ENCODE measurements around the gene ZNF230. TPM values are rescaled to one million over a fixed set of nuclear protein-coding genes. Genes with fewer than 3 reads are reported as not detected.

The ZNF230 gene
- total and polyA plus RNA-seq, 2 of the 4 experiments (the other 2 are of a cell fraction), result 1.5 to 3.4 TPM

GRCh38 chr19:44005973-44006372 lies 3.2 kb downstream of the ZNF230 start:
- Histone ChIP-seq H3K9me3 (ENCODE audit: control insufficient read depth, insufficient read depth, low read length) (peaks cover 25% of the 10 kb centered on the region), H3K79me1 (ENCODE audit: low read depth in 1 of 2, low read length in 2 of 2) (peaks cover 7 to 19% of the 10 kb centered on the region in 2 experiments), H3K56ac (ENCODE audit: extremely low read depth, insufficient read depth, low read length) (no peak overlapping the region), H2BK120ac (ENCODE audit: low read depth, low read length) (no peak overlapping the region), H4K8ac (ENCODE audit: low read depth in 2 of 2, low read length in 2 of 2) (no peak overlapping the region), H3K18ac (ENCODE audit: low read depth, low read length) (no peak overlapping the region), H3K4me2 (ENCODE audit: low read depth, low read length) (no peak overlapping the region), H3K9me1 (ENCODE audit: insufficient read depth, low read length) (no peaks in the 10 kb centered on the region), H3K14ac (replicated peaks; ENCODE audit: low read depth, low read length) (no peak overlapping the region), H3K23ac (ENCODE audit: low read depth, low read length) (no peak overlapping the region), H3K4me1 (ENCODE audit: control insufficient read depth, insufficient read depth, low read length) (peaks cover 2% of the 10 kb centered on the region; the same call in 1 of the 2 replicates), H2BK15ac (ENCODE audit: low read depth, low read length) (no peak overlapping the region), H3K27ac (ENCODE audit: insufficient read depth, low read length) (no peak overlapping the region), H2BK5ac (ENCODE audit: low read depth, low read length, poor library complexity, severe bottlenecking) (no peak overlapping the region), H4K20me1 (ENCODE audit: insufficient read depth, low read length) (no peaks in the 10 kb centered on the region), H3K36me3 (ENCODE audit: control insufficient read depth, insufficient read depth, low read length) (peaks cover 34% of the 10 kb centered on the region), H2AFZ (replicated peaks; ENCODE audit: low read length, poor library complexity) (no peak overlapping the region), H2AK9ac (replicated peaks; ENCODE audit: low read depth, low read length, poor library complexity) (no peak overlapping the region), H4K91ac (ENCODE audit: insufficient read depth, low read depth, low read length) (no peak overlapping the region), H2AK5ac (ENCODE audit: low read depth, low read length) (no peak overlapping the region), H3K27me3 (ENCODE audit: control insufficient read depth, insufficient read depth, low read length) (no peaks in the 10 kb centered on the region), H3K9ac (ENCODE audit: low read depth, low read length) (no peak overlapping the region), H3K4ac (ENCODE audit: low read depth, low read length) (no peak overlapping the region), H4K5ac (ENCODE audit: low read depth, low read length) (no peak overlapping the region), H3K4me3 (ENCODE audit: insufficient read depth, low read depth, low read length) (no peak overlapping the region), H2BK20ac (ENCODE audit: low read depth, low read length) (no peak overlapping the region)
- ChIA-PET CTCF (no interaction called here), POLR2A (ENCODE audit: unreplicated experiment) (no interaction called here)
- intact Hi-C loops (cut with micrococcal nuclease) (no loop called here), in situ Hi-C loops (cut with MboI; ENCODE audit: low sequenced_read_pairs) (no loop called here), dilution Hi-C loops (cut with HindIII; ENCODE audit: low sequenced_read_pairs, unreplicated experiment) (no loop called here)
- DNase-seq (peak; percentile 23), ATAC-seq (ENCODE audit: low read depth) (no peak)
- BruUV-seq (replicated peaks), result no TSS peak
- TF ChIP-seq MAFK (IDR thresholded peaks at IDR 0.05; ENCODE audit: low read depth, low read length), result no peak
- TF ChIP-seq CEBPB (IDR thresholded peaks at IDR 0.05; ENCODE audit: low read depth, low read length), result peak; percentile 78
- TF ChIP-seq BHLHE40 (IDR thresholded peaks at IDR 0.05; ENCODE audit: low read depth, low read length), result no peak
- no CpG with 5 or more reads among the region's 1 CpG for WGBS, 2 experiments (ENCODE audit: extremely low coverage in 2 of 2, insufficient read length in 1 of 2)

Data from IMR-90 (cell line).